HepG2 (cell line): Measurements from ENCODE around the gene MALRD1.

Source experiments
- ZNF468 ChIP-seq: sonication (generic); formaldehyde crosslinking; IDR thresholded peaks from 2 replicates; pipeline ENCODE4 v1.8.0; 2022; ENCODE audit warnings: mild to moderate bottlenecking, moderate library complexity, missing genetic modification reagents
- ZNF570 ChIP-seq: sonication (generic); formaldehyde crosslinking; IDR thresholded peaks from 2 replicates; pipeline ENCODE4 v1.4.0; 2020; ENCODE audit warnings: mild to moderate bottlenecking, missing genetic modification reagents, borderline replicate concordance

- no peak for TF ChIP-seq ZNF468 (CRISPR knock-in tag)
- TF ChIP-seq ZNF570 (CRISPR knock-in tag), result no peak
Measured at GRCh38 chr10:19426034-19426433, 377.4 kb downstream of the MALRD1 start.
